DMS53 (cell line): Measurements from ENCODE around the gene ADH7.
"Not testable (repeated sequence)": the region's sequence is repeated elsewhere in the genome, so short reads cannot be mapped to it uniquely, and the experiment has no call there.

Experiments
- DNase-seq: peaks from one replicate; lab custom pipeline; 2025; lab: John Stamatoyannopoulos, UW

Gene ADH7

GRCh38 chr4:99415762-99416161 lies 19.4 kb downstream of the ADH7 start:
- peak; percentile 32 for DNase-seq

- not testable (repeated sequence) for DNase-seq
Measured at GRCh38 chr4:99414902-99415301, 20.2 kb downstream of the ADH7 start.

DNA sequence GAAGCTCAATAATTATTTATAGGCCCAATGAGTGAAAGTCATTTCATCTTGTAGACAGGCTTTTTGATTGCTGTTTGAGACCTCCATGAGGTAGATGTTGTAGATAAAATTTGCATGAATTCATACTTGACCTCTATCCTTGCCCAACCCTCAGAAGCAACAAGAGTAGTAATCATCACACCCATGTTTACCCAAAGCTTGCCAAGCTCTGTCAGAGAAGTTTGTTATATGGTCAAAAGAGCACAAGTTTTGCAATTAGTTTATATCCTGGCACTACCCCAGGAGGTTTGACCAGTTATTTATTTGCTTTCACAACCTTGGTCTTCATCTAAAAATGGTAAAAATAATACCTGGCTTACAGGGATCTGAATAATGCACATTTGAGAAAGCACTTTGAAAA lies 20.7 kb downstream of the ADH7 start:
- DNase-seq = no peak

- no peak for DNase-seq
Measured at GRCh38 chr4:99413140-99413539, 22.0 kb downstream of the ADH7 start.

GRCh38 chr4:99411041-99411440 lies 24.1 kb downstream of the ADH7 start:
- no peak for DNase-seq

DNA sequence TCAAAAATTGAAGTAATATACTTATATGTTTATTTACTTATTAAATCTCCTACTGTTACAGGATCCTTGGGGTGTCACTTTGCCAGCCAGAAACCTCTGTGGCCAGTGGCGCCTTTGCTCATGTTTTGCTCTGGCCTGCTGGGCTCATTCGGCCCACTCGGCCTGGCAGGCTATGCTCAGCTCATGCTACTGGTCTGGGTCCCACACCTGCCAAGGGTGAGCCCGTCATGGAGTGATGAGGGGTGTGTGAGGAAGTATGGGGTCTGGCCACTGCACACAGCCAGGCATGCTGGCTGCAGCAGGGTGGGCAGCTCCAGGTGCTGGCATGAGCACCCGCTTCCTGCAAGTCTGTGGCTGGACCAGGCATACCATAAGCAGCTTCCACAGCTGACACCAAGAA lies 25.1 kb downstream of the ADH7 start:
- no peak for DNase-seq

- DNase-seq = no peak
Measured at GRCh38 chr4:99408346-99408745, 26.8 kb downstream of the ADH7 start.

DNA sequence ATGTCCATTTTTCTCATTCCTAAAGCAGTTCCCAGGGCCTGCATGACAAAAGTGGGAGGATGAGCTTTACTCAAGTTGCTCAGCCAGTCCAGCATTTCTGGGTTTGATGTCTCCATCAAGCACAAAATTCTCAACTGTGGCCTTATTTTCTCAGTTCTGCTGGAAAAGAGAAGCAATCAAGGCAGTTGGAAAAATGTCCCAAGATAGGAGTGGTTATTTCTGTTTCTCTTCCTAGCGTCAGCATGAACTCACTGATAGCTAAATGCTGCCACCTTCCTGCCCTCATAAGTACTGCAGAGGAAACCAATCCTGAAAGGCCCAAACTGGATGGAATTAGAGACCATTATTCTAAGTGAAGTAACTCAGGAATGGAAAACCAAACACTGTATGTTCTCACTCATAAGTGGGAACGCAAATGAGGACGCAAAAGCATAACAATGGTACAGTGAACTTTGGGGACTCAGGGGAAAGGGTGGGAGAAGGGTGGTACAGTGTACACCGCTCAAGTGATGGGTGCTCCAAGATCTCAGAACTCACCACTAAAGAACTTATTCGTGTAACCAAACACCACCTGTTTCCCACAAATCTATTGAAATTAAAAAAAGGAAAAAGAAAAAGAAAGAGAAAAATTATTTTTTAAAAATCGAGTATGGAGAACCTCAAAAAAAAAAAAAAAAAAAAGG lies 29.6 kb downstream of the ADH7 start:
- DNase-seq = peak; percentile 73

DNA sequence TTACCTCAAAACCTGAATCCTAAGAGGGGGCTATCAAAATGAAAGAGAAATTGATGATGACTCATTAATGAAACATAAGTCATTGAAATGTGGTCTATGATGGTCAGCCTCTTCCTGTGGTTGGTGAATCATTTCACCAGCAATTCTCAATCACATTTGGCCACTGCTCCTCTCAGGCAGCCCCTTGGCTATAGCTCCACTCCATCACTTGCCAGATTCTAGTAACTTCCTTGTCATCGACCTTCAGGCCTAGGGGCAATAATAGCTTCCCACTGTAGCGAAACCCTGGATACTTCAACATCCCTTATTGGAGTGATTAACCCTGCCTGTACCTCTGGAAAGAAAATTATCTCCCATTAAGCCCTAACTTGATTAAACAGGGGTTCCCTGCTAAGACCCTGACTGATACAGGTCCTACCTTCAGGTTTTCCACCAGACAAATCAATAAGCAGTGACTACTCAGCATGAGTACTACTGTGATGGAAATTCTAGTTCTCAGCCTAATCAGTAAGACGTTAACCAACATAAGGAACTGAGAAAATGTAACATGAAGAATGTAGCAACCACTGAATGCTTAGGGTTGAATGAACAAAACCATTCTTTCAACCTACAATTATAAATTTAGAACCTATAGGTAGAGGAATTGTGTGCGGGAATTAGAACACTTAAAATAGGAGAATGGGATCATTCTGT lies 30.4 kb downstream of the ADH7 start:
- DNase-seq = peak; percentile 14

GRCh38 chr4:99403380-99404184 lies 31.6 kb downstream of the ADH7 start:
- DNase-seq = peak; percentile 81

- peak; percentile 28 for DNase-seq
Measured at GRCh38 chr4:99402765-99403164, 32.4 kb downstream of the ADH7 start.

- DNase-seq = no peak
Measured at GRCh38 chr4:99400831-99401230, 34.3 kb downstream of the ADH7 start.

GRCh38 chr4:99399017-99399416 lies 36.1 kb downstream of the ADH7 start:
- no peak for DNase-seq

DNA sequence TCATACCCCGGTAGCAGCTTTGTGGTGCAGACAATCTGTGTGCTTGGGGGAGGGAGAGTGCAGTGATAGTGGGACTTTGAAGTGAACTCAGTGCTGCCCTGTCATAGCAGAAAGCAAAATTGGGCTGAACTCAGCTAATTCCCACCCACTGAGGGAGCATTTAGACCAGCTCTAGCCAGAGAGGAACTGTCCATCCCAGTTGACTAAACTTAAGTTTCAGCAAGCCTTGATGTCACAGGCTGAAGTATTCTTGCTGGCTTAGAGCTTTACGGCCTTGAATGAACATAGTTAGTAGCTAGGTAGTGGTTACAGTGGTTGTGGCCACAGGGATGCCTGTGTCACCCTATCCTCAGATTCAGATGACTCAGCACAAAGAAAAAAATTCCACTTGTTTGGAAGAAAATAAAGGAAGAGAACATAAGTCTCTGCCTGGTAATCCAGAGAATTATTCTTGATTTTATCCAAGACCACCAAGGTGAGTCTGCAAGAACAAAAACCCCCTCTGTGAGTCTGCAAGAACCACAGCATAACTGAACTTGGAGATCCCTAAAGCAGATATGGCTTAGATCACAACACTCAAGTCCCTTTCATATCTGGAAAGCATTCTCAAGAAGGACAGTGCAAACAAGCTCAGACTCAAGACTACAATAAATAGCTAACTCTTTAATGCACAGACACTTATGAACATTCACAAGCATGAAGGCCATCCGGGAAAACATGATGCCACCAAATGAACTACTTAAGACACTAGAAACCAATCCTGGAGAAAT lies 39.4 kb downstream of the ADH7 start:
- DNase-seq = no peak

DNA sequence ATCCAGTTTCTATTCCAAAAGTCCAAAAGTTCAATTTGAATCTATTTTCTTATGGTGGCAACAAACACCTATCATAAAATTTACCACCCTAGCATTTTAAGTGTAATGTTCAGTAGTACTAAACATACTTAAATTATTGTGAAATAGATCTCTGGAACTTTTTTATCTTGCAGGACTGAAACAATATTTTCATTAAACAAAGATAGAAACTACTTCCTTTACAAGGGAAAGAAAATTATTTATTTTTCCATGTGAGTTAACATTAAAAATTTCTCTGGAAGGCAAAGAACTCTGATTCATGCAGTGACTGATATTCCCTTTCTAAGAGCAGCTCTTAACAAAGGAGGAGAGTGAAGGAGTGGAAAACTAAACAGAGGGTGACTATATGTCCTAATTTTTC lies 40.2 kb downstream of the ADH7 start:
- DNase-seq = no peak

- DNase-seq = no peak
Measured at GRCh38 chr4:99390055-99390454, 45.1 kb downstream of the ADH7 start.

GRCh38 chr4:99389606-99390005 lies 45.5 kb downstream of the ADH7 start:
- no peak for DNase-seq

- DNase-seq = no peak
Measured at GRCh38 chr4:99383833-99384392, 51.2 kb downstream of the ADH7 start.

DNA sequence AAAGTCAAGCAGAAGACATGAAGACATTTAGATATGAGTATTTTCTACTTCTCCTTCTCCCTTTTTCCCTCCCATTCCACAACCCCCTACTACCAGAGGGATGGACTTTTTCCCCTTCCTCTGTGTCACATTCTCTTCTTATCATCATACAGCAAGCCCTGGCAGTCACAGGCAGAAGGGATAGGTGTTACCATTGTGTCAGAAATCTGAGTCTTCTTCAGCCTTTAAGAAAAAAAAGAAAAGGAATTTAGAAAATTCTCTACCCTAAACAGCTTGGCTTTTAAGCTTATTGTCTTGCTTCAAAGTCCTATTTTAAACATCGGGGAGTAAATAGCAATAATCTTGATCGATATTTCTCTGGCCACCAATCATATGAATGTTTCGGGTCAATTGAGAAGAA lies 51.7 kb downstream of the ADH7 start:
- DNase-seq = no peak

- no peak for DNase-seq
Measured at GRCh38 chr4:99382745-99383360, 52.3 kb downstream of the ADH7 start.

GRCh38 chr4:99381588-99382175 lies 53.5 kb downstream of the ADH7 start:
- no peak for DNase-seq
